Measurements from ENCODE around the gene TMEM138. TPM values are rescaled to one million over a fixed set of nuclear protein-coding genes. Genes with fewer than 3 reads are reported as not detected.
A peak's percentile ranks its signal among the peaks of the same experiment; 100 is the strongest.

Gene TMEM138
- total RNA-seq, 4 donors from 2014 or later = 44.7 to 63.5 (median 48.1) TPM

GRCh38 chr11:61329871-61330270, 32.3 kb upstream of the TMEM138 start:
- DNase-seq = no peak
- TF ChIP-seq POLR2A (IDR thresholded peaks at IDR 0.05) (no peak), CTCF (IDR thresholded peaks at IDR 0.05) (no peak)
- Histone ChIP-seq H3K4me1 (peaks cover 6 to 22% (median 11%) of the 10 kb centered on the region in 4 donors), H3K36me3 (peaks cover 0 to 51% (median 0%) of the 10 kb centered on the region in 3 donors), H3K27ac (no peak overlapping the region), H3K27me3 (no peaks in the 10 kb centered on the region), H3K9me3 (no peaks in the 10 kb centered on the region), H3K4me3 (no peak overlapping the region)

GRCh38 chr11:61331651-61332050, 30.5 kb upstream of the TMEM138 start:
- Histone ChIP-seq H3K36me3 (peaks cover 0 to 36% (median 0%) of the 10 kb centered on the region in 3 donors), H3K4me3 (peak overlapping the region; percentile 79 to 91 (median 84)), H3K27me3 (no peaks in the 10 kb centered on the region), H3K9me3 (no peaks in the 10 kb centered on the region), H3K27ac (peak overlapping the region in 1 of 4 donors; percentile 98), H3K4me1 (peaks cover 6 to 26% (median 11%) of the 10 kb centered on the region in 4 donors)
- TF ChIP-seq POLR2A (IDR thresholded peaks at IDR 0.05) (no peak), CTCF (IDR thresholded peaks at IDR 0.05) (no peak)
- no peak for DNase-seq

GRCh38 chr11:61332281-61332796, 29.8 kb upstream of the TMEM138 start:
- Histone ChIP-seq H3K27ac (peak overlapping the region; percentile 88 to 98 (median 94)), H3K9me3 (no peaks in the 10 kb centered on the region), H3K4me3 (peak overlapping the region; percentile 79 to 91 (median 84)), H3K36me3 (peaks cover 0 to 34% (median 0%) of the 10 kb centered on the region in 3 donors), H3K27me3 (no peaks in the 10 kb centered on the region), H3K4me1 (peaks cover 6 to 31% (median 11%) of the 10 kb centered on the region in 4 donors)
- TF ChIP-seq POLR2A (IDR thresholded peaks at IDR 0.05) (no peak), CTCF (IDR thresholded peaks at IDR 0.05) (no peak)
- no peak for DNase-seq

- Histone ChIP-seq H3K9me3 (no peaks in the 10 kb centered on the region), H3K4me3 (peak within 1 kb of the TSS; percentile 79 to 91 (median 84)), H3K36me3 (peaks cover 0 to 31% (median 0%) of the 10 kb centered on the region in 3 donors), H3K4me1 (peaks cover 6 to 31% (median 11%) of the 10 kb centered on the region in 4 donors), H3K27ac (peak within 1 kb of the TSS; percentile 88 to 98 (median 94)), H3K27me3 (no peaks in the 10 kb centered on the region)
- TF ChIP-seq POLR2A (IDR thresholded peaks at IDR 0.05) = peak; percentile 63 to 88
- TF ChIP-seq CTCF (IDR thresholded peaks at IDR 0.05) = peak in 1 of 6 experiments; percentile 23
- peak; percentile 95 to 98 (median 96) for DNase-seq
These were observed 29.2 kb upstream of the TMEM138 start, which contains the start of the genes DDB1 and TKFC for GRCh38 chr11:61332797-61333549. Gene DDB1 (minus strand): TSS chr11:61333105. CDS start chr11:61332968, 137 bp downstream. Gene TKFC (plus strand): TSS chr11:61333228. CDS start chr11:61334729, 1,501 bp downstream.

GRCh38 chr11:61333550-61334433, 28.4 kb upstream of the TMEM138 start:
- Histone ChIP-seq H3K27me3 (no peaks in the 10 kb centered on the region), H3K36me3 (peaks cover 0 to 32% (median 0%) of the 10 kb centered on the region in 3 donors), H3K9me3 (no peaks in the 10 kb centered on the region), H3K4me3 (peak overlapping the region; percentile 79 to 91 (median 84)), H3K27ac (peak overlapping the region; percentile 88 to 98 (median 94)), H3K4me1 (peaks cover 6 to 31% (median 11%) of the 10 kb centered on the region in 4 donors)
- no peak for DNase-seq
- TF ChIP-seq POLR2A (IDR thresholded peaks at IDR 0.05) (no peak), CTCF (IDR thresholded peaks at IDR 0.05) (no peak)

Data from Peyer's patch (tissue), 4 donors.